IMR-90 (cell line): ENCODE measurements around the gene FAHD2A.
"Not testable (repeated sequence)": the region's sequence is repeated elsewhere in the genome, so short reads cannot be mapped to it uniquely, and the experiment has no call there.

ENCODE experiments used
- CEBPB ChIP-seq: IDR thresholded peaks from 2 replicates; pipeline ENCODE4 v1.6.1; 2012; ENCODE audit warnings: low read depth, low read length, improper control_type of control experiment
- CTCF ChIP-seq: conservative IDR thresholded peaks from 2 replicates; pipeline ENCODE4 v1.5.1; 2012; ENCODE audit warnings: mild to moderate bottlenecking, low read depth, low read length, improper control_type of control experiment
- FOS ChIP-seq: fragments of 150-350 bp; IDR thresholded peaks from 2 replicates; pipeline ENCODE4 v1.6.1; 2016; ENCODE audit warnings: low read depth, low read length
- MAFK ChIP-seq: IDR thresholded peaks from 2 replicates; pipeline ENCODE4 v1.6.1; 2012; ENCODE audit warnings: low read depth, low read length, improper control_type of control experiment
- MAZ ChIP-seq: IDR thresholded peaks from 2 replicates; pipeline ENCODE4 v1.6.1; 2012; ENCODE audit warnings: low read depth, mild to moderate bottlenecking, low read length, improper control_type of control experiment, moderate library complexity, borderline replicate concordance
- MXI1 ChIP-seq: IDR thresholded peaks from 2 replicates; pipeline ENCODE4 v1.6.1; 2012; ENCODE audit warnings: low read depth, mild to moderate bottlenecking, low read length, moderate library complexity, borderline replicate concordance
- NFE2L2 ChIP-seq: fragments of 150-350 bp; IDR thresholded peaks from 2 replicates; pipeline ENCODE4 v1.6.1; 2016; ENCODE audit warnings: low read depth, mild to moderate bottlenecking, low read length
- POLR2A ChIP-seq: IDR thresholded peaks from 2 replicates; pipeline ENCODE4 v1.6.1; 2012; ENCODE audit warnings: mild to moderate bottlenecking, low read depth, low read length
- RAD21 ChIP-seq: IDR thresholded peaks from 2 replicates; pipeline ENCODE4 v1.6.1; 2012; ENCODE audit warnings: low read length, improper control_type of control experiment
- RCOR1 ChIP-seq: IDR thresholded peaks from 2 replicates; pipeline ENCODE4 v1.6.1; 2012; ENCODE audit warnings: mild to moderate bottlenecking, low read length, improper control_type of control experiment; ENCODE audit not compliant: insufficient replicate concordance
- RFX5 ChIP-seq: IDR thresholded peaks from 2 replicates; pipeline ENCODE4 v1.8.0; 2012; ENCODE audit warnings: low read depth, mild to moderate bottlenecking, low read length, moderate library complexity
- TF ChIP-seq, protein P1 (sequence below): fragments of 150-350 bp; IDR thresholded peaks from 2 replicates; pipeline ENCODE4 v1.6.1; 2016; ENCODE audit warnings: low read depth, mild to moderate bottlenecking, low read length, moderate library complexity, borderline replicate concordance
- TF ChIP-seq, protein P2 (sequence below): fragments of 150-350 bp; IDR thresholded peaks from 2 replicates; pipeline ENCODE4 v1.6.1; 2017; ENCODE audit warnings: mild to moderate bottlenecking, antibody characterized with exemption, low read length, low read depth

GRCh38 chr2:95442474-95443099, 40.1 kb downstream of the FAHD2A start:
- TF ChIP-seq POLR2A, RFX5, CTCF, MXI1, RCOR1, MAFK, NFE2L2, RAD21, MAZ, CEBPB, FOS: not testable (repeated sequence)
- TF ChIP-seq, protein P1, sequence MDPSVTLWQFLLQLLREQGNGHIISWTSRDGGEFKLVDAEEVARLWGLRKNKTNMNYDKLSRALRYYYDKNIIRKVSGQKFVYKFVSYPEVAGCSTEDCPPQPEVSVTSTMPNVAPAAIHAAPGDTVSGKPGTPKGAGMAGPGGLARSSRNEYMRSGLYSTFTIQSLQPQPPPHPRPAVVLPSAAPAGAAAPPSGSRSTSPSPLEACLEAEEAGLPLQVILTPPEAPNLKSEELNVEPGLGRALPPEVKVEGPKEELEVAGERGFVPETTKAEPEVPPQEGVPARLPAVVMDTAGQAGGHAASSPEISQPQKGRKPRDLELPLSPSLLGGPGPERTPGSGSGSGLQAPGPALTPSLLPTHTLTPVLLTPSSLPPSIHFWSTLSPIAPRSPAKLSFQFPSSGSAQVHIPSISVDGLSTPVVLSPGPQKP: not testable (repeated sequence)
- TF ChIP-seq, protein P2, sequence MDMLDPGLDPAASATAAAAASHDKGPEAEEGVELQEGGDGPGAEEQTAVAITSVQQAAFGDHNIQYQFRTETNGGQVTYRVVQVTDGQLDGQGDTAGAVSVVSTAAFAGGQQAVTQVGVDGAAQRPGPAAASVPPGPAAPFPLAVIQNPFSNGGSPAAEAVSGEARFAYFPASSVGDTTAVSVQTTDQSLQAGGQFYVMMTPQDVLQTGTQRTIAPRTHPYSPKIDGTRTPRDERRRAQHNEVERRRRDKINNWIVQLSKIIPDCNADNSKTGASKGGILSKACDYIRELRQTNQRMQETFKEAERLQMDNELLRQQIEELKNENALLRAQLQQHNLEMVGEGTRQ: not testable (repeated sequence)
